K562 (cell line): ENCODE data around the gene PCSK7. TPM values are rescaled to one million over a fixed set of nuclear protein-coding genes. Genes with fewer than 3 reads are reported as not detected.

ENCODE experiments used
- CBFA2T3 ChIP-seq: fragments of 450-650 bp; IDR thresholded peaks from 2 replicates; pipeline ENCODE4 v1.6.1; 2017
- CHD2 ChIP-seq: IDR thresholded peaks from 2 replicates; pipeline ENCODE4 v1.6.1; 2011; ENCODE audit warnings: low read depth, low read length
- HNRNPL ChIP-seq: fragments of 200-400 bp; formaldehyde crosslinking; IDR thresholded peaks from 2 replicates; pipeline ENCODE4 v1.6.1; 2017; ENCODE audit warnings: low read depth, mild to moderate bottlenecking, low read length
- LEF1 ChIP-seq: fragments of 450-650 bp; IDR thresholded peaks from 2 replicates; pipeline ENCODE4 v1.6.1; 2016; ENCODE audit warnings: mild to moderate bottlenecking
- MCM2 ChIP-seq: fragments of 450-650 bp; IDR thresholded peaks from 2 replicates; pipeline ENCODE4 v1.6.1; 2017; ENCODE audit warnings: low read depth, mild to moderate bottlenecking
- NCOA4 ChIP-seq: fragments of 450-650 bp; IDR thresholded peaks from 2 replicates; pipeline ENCODE4 v1.6.1; 2018; ENCODE audit warnings: mild to moderate bottlenecking; ENCODE audit not compliant: partially characterized antibody
- OTX1 ChIP-seq: fragments of 450-650 bp; formaldehyde crosslinking; IDR thresholded peaks from 2 replicates; pipeline ENCODE4 v1.4.0; 2022; ENCODE audit warnings: mild to moderate bottlenecking
- RAD51 ChIP-seq: fragments of 450-650 bp; IDR thresholded peaks from 2 replicates; pipeline ENCODE4 v1.7.1; 2016; ENCODE audit warnings: low read depth, mild to moderate bottlenecking, borderline replicate concordance
- RBM39 ChIP-seq: fragments of 200-400 bp; formaldehyde crosslinking; optimal IDR thresholded peaks from 2 replicates; pipeline ENCODE3; 2018; ENCODE audit warnings: low read depth, low read length
- SMAD4 ChIP-seq: fragments of 250-450 bp; sonication (Bioruptor Pico); conservative IDR thresholded peaks from 2 replicates; pipeline ENCODE4 v1.8.0; 2021; ENCODE audit warnings: inconsistent platforms, mild to moderate bottlenecking, moderate library complexity
- SMARCC2 ChIP-seq: fragments of 450-650 bp; IDR thresholded peaks from 2 replicates; pipeline ENCODE4 v1.6.1; 2017; ENCODE audit warnings: antibody characterized with exemption, moderate library complexity, mild to moderate bottlenecking, low read depth
- SP1 ChIP-seq: sonication (generic); formaldehyde crosslinking; IDR thresholded peaks from 2 replicates; pipeline ENCODE4 v1.8.1; 2022; ENCODE audit warnings: mild to moderate bottlenecking, missing genetic modification reagents
- ZFPM2 ChIP-seq: fragments of 250-450 bp; sonication (Bioruptor Pico); IDR thresholded peaks from 2 replicates; pipeline ENCODE4 v1.5.1; 2022; ENCODE audit warnings: mild to moderate bottlenecking
- ZKSCAN1 ChIP-seq: fragments of 150-350 bp; IDR thresholded peaks from 2 replicates; pipeline ENCODE4 v1.6.1; 2016; ENCODE audit warnings: low read depth, low read length
- ZMIZ1 ChIP-seq, 2 experiments: fragments of 150-350 bp in 1 of 2; IDR thresholded peaks; 2 replicates each; pipeline ENCODE4 v1.6.1; 2012 to 2016; ENCODE audit warnings: low read depth in 2 of 2, low read length in 2 of 2, mild to moderate bottlenecking in 1 of 2, moderate library complexity in 1 of 2
- ZNF146 ChIP-seq: IDR thresholded peaks from one replicate; pipeline ENCODE4 v1.6.1; 2018; ENCODE audit warnings: missing compliant biosample characterization; ENCODE audit not compliant: unreplicated experiment
- ZNF347 ChIP-seq: fragments of 450-650 bp; formaldehyde crosslinking; IDR thresholded peaks from 2 replicates; pipeline ENCODE4 v1.4.0; 2020; ENCODE audit warnings: low read depth, mild to moderate bottlenecking, moderate library complexity
- ZNF511 ChIP-seq: sonication (generic); formaldehyde crosslinking; IDR thresholded peaks from 2 replicates; pipeline ENCODE4 v1.8.0; 2022; ENCODE audit warnings: mild to moderate bottlenecking, missing genetic modification reagents
- ZNF668 ChIP-seq: fragments of 250-450 bp; sonication (Bioruptor Pico); IDR thresholded peaks from 2 replicates; pipeline ENCODE4 v1.8.0; 2022; ENCODE audit warnings: mild to moderate bottlenecking, inconsistent platforms
- ZNF76 ChIP-seq: fragments of 250-450 bp; sonication (Bioruptor Pico); IDR thresholded peaks from 2 replicates; pipeline ENCODE4 v1.4.0; 2020; ENCODE audit warnings: mild to moderate bottlenecking, moderate library complexity, borderline replicate concordance
- polyA plus RNA-seq, 8 experiments: library from polyadenylated mRNA; depleted of rRNA in 4 of 8; stranded (reverse) in 5 of 8; unstranded in 3 of 8; fragments of >200 nt; fragmentation: Nextera tagmentation in 2 of 8; fragmentation: Illumina TruSeq in 1 of 8; extraction: Ambion mirVana in 2 of 8; extraction: Trizol in 1 of 8; gene quantifications; 2 replicates each; pipeline versions ENCODE4 v1.2.1 to v1.2.3, GENCODE V29; 2011 to 2014; ENCODE audit warnings: inconsistent platforms in 1 of 8, missing spikeins in 1 of 8
- total RNA-seq, 7 experiments: library from RNA; depleted of rRNA in 6 of 7; stranded (reverse); fragments of >200 nt in 6 of 7; fragmentation: Illumina TruSeq in 2 of 7; extraction: Trizol in 2 of 7; gene quantifications; 2 replicates each; pipeline versions ENCODE4 v1.2.1 to v1.2.3, GENCODE V29; 2011 to 2021; ENCODE audit warnings: low replicate concordance in 1 of 7
- TF ChIP-seq, protein P1 (sequence below): sonication (generic); formaldehyde crosslinking; IDR thresholded peaks from 2 replicates; pipeline ENCODE4 v1.8.0; 2023; ENCODE audit warnings: mild to moderate bottlenecking, missing genetic modification reagents
- TF ChIP-seq, protein P2 (sequence below): sonication (generic); formaldehyde crosslinking; IDR thresholded peaks from 2 replicates; pipeline ENCODE4 v1.5.0; 2020; ENCODE audit warnings: missing genetic modification reagents

The PCSK7 gene
- total and polyA plus RNA-seq, 9 of the 15 experiments (the other 6 are each of a cell fraction or from before 2014, with no cell fraction given), result 3.1 to 29.2 (median 15.6) TPM

- TF ChIP-seq SMARCC2, result no peak
- no peak for TF ChIP-seq ZKSCAN1
- no peak for TF ChIP-seq ZNF76 (CRISPR knock-in tag)
- TF ChIP-seq MCM2, result no peak
- TF ChIP-seq LEF1, result 0 out of 2 replicates have a peak, but pooled peaks have one; percentile 42
- no peak for TF ChIP-seq CHD2
- no peak for TF ChIP-seq SP1 (CRISPR knock-in tag)
- TF ChIP-seq, protein P1, sequence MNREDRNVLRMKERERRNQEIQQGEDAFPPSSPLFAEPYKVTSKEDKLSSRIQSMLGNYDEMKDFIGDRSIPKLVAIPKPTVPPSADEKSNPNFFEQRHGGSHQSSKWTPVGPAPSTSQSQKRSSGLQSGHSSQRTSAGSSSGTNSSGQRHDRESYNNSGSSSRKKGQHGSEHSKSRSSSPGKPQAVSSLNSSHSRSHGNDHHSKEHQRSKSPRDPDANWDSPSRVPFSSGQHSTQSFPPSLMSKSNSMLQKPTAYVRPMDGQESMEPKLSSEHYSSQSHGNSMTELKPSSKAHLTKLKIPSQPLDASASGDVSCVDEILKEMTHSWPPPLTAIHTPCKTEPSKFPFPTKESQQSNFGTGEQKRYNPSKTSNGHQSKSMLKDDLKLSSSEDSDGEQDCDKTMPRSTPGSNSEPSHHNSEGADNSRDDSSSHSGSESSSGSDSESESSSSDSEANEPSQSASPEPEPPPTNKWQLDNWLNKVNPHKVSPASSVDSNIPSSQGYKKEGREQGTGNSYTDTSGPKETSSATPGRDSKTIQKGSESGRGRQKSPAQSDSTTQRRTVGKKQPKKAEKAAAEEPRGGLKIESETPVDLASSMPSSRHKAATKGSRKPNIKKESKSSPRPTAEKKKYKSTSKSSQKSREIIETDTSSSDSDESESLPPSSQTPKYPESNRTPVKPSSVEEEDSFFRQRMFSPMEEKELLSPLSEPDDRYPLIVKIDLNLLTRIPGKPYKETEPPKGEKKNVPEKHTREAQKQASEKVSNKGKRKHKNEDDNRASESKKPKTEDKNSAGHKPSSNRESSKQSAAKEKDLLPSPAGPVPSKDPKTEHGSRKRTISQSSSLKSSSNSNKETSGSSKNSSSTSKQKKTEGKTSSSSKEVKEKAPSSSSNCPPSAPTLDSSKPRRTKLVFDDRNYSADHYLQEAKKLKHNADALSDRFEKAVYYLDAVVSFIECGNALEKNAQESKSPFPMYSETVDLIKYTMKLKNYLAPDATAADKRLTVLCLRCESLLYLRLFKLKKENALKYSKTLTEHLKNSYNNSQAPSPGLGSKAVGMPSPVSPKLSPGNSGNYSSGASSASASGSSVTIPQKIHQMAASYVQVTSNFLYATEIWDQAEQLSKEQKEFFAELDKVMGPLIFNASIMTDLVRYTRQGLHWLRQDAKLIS (CRISPR knock-in tag), result no peak
- TF ChIP-seq, protein P2, sequence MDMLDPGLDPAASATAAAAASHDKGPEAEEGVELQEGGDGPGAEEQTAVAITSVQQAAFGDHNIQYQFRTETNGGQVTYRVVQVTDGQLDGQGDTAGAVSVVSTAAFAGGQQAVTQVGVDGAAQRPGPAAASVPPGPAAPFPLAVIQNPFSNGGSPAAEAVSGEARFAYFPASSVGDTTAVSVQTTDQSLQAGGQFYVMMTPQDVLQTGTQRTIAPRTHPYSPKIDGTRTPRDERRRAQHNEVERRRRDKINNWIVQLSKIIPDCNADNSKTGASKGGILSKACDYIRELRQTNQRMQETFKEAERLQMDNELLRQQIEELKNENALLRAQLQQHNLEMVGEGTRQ, result peak; percentile 92
- no peak for TF ChIP-seq OTX1 (CRISPR knock-in tag)
- TF ChIP-seq ZNF511, result no peak
- no peak for TF ChIP-seq ZNF668 (CRISPR knock-in tag)
- TF ChIP-seq SMAD4 (CRISPR knock-in tag), result peak; percentile 85
- TF ChIP-seq ZFPM2 (CRISPR knock-in tag), result no peak
- TF ChIP-seq ZNF146 (CRISPR knock-in tag), result no peak
- no peak for TF ChIP-seq RBM39
- TF ChIP-seq CBFA2T3, result peak; percentile 75
- TF ChIP-seq RAD51, result peak; percentile 90
- no peak for TF ChIP-seq ZMIZ1 (IDR thresholded peaks at IDR 0.05; ENCODE audit: low read depth in 2 of 2, low read length in 2 of 2)
- no peak for TF ChIP-seq ZNF347 (CRISPR knock-in tag)
- TF ChIP-seq NCOA4, result no peak
- no peak for TF ChIP-seq HNRNPL
Observed at GRCh38 chr11:117172724-117173421, 59.0 kb downstream of the PCSK7 start (continued).
